HG02588 (cell line): Measurements from ENCODE around the gene XIAP.
"Not testable (repeated sequence)": the region's sequence is repeated elsewhere in the genome, so short reads cannot be mapped to it uniquely, and the experiment has no call there.

Source experiments
- ATAC-seq: cut with Tn5 transposase; IDR thresholded peaks from one replicate; pipeline ENCODE4 v1.9.1; 2021; ENCODE audit warnings: mild to moderate bottlenecking, moderate library complexity; ENCODE audit not compliant: unreplicated experiment

The XIAP gene

GRCh38 chrX:123859846-123860838, at the start of gene XIAP:
Gene XIAP (plus strand): TSS chrX:123860053. CDS start chrX:123885663, 25,610 bp downstream.
- ATAC-seq: peak; percentile 81

DNA sequence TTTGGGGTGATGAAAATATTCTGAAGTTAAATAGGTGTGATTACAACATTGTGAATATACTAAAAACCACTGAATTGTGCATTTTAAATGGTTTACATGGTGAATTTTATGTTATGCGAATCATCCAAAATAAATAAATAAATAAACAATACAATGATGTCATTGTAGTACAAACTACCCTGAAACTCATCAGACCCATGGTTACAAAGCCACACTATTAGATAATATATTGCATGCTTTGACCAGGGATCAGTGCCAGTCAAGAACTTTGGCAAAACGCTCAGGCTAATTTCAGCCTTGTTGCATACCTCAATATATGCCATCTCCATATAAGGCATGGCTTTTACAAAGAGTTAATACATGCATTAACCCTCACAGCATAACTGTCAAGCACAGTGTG, 45.5 kb upstream of the XIAP start:
- ATAC-seq: no peak

DNA sequence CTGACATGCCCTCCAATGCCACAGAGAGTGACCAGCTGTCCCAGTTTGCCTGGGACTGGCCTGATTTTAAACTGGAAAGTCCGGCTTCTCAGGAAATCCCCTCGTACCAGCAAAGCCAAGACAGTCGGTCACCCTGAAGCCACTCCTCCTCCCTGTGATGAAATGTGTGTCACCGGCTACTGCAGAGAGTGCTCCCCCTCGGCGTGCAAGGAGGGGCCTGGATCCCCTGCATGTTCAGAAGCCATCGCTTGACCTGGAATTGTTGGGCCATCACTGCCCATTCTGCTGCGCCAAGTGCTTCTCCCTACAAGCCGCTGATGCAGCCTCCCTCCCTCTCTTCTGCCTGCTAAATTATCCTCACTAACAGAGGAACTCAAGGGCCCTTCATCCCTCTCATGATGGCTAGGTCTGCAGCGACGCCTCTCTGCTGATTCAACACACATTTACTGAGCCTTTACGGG, 44.9 kb upstream of the XIAP start:
- not testable (repeated sequence) for ATAC-seq

DNA sequence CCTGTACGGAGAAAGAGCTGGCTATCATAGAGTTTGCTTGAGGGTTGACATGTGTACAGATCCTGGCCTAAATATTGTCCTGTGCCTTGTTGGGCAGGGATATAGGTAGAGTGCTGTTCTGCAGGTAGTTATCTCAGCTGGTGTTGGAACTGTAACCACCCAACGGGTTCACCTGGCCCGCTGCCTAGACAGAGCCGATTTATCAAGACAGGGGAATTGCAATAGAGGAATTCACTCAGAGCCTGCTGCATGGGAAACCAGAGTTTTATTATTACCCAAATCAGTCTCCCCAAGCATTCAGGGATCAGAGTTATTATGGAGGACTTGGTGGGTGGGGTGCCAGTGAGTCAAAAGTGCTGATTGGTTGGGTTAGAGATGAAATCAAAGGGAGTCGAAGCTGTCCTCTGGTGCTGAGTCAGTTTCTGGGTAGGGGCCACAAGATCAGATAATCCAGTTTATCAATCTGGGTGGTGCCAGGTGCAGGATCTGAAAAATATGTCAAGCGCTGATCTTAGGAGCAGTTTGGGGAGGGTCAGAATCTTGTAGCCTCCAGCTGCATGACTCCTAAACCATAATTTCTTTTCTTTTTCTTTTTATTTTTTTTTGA, 42.5 kb upstream of the XIAP start:
- no peak for ATAC-seq

DNA sequence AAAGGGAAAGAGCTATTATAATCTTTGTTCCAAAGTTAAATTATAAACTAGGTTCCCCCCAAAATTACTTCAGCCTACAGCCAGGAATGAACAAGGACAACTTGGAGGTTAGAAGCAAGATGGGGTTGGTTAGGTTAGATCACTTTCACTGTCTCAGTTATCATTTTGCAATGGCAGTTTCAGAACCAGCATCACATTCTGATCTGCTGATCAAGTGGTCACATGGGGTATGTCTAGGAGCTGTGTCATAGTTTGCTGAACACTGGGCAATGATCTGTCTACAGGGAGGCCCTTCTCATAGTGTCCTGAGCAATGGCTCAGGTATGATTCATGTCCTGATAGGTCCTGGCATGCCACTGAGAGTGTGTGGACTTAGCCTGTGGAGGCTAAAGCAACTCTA, 41.6 kb upstream of the XIAP start:
- no peak for ATAC-seq

DNA sequence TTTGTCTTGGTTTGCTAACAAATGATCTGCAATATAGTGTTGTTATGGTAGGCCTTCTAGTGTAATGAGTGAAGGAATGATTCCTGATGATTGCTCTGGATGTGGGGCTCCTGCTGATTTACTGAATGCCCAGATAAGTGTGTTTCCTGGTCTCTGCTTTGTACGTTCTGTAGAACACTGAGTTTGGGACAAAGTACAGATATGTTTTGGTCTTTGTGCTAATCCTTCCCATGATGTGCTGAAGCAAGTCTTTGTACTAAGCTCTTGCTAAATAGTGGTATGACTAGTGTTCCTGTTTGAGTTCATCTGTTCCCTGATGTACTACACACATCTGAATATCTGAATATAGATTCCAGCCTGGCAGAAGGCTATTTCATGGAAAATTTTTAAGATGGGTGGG, 36.9 kb upstream of the XIAP start:
- no peak for ATAC-seq

- ATAC-seq: peak; percentile 86
Observed at GRCh38 chrX:123830309-123830708, 29.5 kb upstream of the XIAP start.

GRCh38 chrX:123833387-123833786, 26.5 kb upstream of the XIAP start:
- peak; percentile 78 for ATAC-seq

DNA sequence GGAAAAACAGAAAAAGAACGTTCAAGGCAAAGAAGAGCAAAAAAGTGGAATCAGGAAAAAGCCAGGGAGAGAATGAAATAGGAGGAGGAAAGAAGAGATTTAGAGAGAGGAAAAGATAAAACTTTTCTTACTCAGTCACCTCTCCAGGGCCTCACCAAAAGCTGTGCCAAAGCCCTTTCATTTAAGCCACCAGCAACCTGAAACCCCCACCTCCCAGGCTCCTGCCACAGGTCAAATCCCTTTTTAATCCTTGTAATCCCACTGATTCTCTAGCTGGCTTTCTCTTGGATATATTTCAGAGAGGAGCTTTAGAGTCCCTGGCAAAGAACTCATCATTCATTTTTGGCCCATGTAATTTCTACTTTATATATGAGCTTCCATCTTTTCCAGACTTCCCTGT, 25.7 kb upstream of the XIAP start:
- no peak for ATAC-seq

DNA sequence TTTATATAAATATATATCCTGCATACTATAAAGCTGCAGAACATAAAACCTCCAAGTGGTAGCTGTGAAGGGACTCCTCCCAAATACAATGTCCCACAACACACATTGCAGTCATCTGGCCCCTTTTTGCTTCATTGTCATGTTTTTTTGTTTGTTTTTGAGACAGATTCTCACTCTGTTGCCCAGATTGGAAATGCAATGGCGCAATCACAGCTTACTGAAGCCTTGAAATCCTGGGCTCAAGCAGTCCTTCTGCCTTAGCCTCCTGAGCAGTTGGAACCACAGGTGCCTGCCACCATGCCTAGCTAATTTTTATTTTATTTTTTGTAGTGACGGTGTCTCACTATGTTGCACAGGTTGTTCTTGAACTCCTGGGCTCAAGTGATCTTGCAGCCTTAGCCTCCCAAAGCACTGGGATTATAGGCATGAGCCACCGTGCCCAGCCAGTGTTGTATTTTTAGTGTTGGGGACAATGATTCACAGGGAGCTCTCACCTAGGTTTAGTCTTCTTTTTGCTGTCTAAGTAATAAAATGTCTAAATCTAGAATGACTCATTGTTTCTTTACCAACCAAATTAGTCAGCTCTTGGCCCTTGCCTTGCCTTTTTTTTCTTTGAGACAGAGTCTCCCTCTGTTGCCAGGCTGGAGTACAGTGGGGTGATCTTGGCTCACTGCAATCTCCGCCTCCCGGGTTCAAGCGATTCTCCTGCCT, 24.0 kb upstream of the XIAP start:
- ATAC-seq: no peak

GRCh38 chrX:123845129-123845528, 14.7 kb upstream of the XIAP start:
- not testable (repeated sequence) for ATAC-seq

DNA sequence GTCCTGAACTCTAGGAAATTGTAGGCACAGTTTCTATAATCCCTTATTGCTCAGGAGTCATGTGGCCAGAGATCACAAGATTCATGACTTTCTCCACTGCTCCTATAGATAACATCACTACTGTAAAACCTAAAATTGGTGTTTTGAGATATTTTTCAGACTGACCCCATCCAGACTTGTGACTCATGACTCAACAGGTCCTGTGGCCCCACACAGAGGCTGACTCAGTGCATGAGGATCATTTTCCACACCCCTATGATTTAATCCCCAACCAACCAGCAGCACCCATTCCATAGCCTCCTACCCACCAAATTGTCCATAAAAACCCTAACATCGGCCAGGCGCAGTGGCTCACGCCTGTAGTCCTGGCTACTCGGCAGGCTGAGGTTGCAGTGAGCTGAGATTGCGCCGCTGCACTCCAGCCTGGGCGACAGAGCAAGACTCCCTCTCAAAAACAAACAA, 13.2 kb upstream of the XIAP start:
- no peak for ATAC-seq

- no peak for ATAC-seq
Observed at GRCh38 chrX:123847056-123847455, 12.8 kb upstream of the XIAP start.

DNA sequence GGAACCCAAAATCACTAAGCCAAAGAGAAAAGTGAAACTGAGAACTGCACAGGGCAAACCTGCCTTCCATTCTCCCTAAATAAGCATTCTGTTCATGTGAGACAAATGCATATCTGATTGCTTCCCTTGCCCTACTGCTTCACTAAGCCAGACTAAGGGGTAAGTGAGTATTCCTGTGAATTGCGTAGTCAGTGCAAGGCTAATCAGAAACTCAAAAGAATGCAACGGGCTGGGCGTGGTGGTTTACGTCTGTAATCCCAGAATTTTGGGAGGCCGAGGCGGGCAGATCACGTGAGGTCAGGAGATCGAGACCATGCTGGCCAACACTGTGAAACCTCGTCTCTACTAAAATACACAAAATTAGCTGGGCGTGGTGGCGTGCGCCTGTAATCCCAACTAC, 10.8 kb upstream of the XIAP start:
- no peak for ATAC-seq

DNA sequence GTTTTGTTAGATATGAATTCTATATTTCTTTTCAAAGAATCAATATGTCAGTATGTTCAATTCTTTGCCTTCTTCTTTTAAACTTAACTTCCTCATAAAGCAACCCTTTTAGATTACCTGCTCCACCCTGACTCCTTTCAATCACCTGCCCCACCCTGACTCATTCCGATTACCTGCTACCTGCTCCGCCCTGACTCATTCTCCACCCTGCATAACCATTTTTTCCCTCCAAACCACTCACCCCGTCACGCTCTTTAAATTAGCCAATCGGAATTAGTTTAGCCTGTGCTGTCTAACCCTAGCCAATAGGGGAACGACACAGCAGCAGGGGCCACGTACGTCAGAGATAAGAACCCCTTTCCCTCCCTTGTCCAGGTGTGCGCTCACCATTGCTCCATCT, 9.9 kb upstream of the XIAP start:
- ATAC-seq: not testable (repeated sequence)

GRCh38 chrX:123851079-123851478, 8.8 kb upstream of the XIAP start:
- ATAC-seq: no peak

GRCh38 chrX:123854329-123854728, 5.5 kb upstream of the XIAP start:
- ATAC-seq: no peak

DNA sequence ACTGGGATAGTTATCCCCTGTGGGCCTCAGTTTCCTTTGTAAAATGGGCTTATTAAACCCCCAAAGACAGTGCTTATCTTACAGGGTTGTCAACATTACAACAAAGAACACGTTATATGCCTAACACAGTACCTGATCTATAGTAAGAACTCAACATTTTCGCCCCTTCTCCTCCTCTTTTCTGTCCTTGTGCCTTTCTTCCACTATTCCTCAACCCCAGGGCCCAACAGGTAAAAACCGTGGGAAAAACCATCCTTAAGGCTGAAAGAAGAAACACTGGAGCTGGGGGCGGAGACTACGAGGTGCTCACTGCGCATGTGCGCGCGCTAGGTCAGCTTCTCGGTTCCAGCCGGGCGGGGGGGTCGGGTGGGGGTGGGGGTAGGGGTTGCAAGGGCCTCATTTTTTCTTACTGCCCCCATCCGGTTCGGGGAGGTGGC, 426 bp upstream of the XIAP start:
- ATAC-seq: peak; percentile 2

GRCh38 chrX:123860983-123861382, 1.1 kb downstream of the XIAP start:
- ATAC-seq: no peak

DNA sequence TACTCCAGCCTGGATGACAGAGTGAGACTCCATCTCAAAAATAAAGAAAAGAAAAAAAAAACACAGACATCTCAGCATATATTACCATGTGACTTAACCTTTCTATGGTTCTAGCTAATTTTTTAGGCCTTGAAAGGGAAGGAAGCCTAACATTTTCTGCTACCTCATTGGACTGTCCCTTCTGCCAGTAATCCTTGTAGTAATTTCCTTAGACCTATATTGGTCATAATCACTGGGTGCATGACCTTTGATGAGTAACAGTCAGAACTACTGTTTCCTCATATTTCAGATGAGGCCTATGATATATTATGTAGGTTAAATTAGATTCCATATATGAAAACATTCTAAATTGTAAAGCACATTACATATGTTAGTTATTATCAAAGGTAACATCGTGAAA, 9.6 kb downstream of the XIAP start:
- peak; percentile 70 for ATAC-seq

DNA sequence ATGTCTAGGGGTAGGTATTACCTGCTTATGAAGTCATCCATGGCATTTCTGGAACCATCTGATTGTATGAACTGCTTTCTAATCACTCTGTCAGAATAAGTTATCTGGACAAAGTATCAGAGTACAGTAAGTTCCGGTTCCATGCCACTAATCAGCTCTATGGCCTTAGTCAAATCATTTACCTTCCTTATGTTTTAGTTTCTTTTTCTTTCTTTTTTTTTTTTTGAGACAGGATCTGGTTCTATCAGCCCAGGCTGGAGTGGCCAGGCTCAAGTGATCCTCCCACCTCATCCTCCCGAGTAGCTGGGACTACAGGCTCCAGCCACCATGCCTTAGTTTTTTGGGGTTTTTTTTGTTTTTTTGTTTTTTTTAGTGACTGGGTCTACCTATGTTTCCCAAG, 11.5 kb downstream of the XIAP start:
- ATAC-seq: no peak
